ENCODE results near the gene KRT1. TPM values are rescaled to one million over a fixed set of nuclear protein-coding genes. Genes with fewer than 3 reads are reported as not detected.

KRT1 gene
- total RNA-seq, 1 donor from 2014 or later = 3.5 TPM

DNA sequence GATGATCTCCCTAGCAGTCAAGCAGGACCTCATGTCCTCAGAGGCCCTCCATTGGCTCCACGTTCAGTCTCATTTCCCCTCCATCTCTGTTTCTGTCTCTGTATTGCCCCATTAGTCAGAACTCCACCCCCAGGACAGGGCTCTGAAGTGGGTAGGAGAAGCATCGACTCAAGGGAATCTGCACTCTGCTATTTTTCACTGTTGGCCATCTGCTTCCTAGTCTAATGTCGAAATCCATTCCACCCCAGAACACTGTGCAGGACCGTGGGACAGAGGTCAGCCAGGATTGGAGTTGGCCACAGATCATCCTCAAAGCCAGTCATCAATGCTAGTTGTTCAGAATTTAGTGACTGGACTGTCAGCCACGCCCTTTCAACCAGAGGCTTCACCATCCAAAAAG lies 13.1 kb upstream of the KRT1 start:
- TF ChIP-seq, protein P1, sequence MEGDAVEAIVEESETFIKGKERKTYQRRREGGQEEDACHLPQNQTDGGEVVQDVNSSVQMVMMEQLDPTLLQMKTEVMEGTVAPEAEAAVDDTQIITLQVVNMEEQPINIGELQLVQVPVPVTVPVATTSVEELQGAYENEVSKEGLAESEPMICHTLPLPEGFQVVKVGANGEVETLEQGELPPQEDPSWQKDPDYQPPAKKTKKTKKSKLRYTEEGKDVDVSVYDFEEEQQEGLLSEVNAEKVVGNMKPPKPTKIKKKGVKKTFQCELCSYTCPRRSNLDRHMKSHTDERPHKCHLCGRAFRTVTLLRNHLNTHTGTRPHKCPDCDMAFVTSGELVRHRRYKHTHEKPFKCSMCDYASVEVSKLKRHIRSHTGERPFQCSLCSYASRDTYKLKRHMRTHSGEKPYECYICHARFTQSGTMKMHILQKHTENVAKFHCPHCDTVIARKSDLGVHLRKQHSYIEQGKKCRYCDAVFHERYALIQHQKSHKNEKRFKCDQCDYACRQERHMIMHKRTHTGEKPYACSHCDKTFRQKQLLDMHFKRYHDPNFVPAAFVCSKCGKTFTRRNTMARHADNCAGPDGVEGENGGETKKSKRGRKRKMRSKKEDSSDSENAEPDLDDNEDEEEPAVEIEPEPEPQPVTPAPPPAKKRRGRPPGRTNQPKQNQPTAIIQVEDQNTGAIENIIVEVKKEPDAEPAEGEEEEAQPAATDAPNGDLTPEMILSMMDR (IDR thresholded peaks at IDR 0.05) = no peak
- H3K4me3 ChIP-seq = no peak overlapping the region
- H3K36me3 ChIP-seq = no peaks in the 10 kb centered on the region
- intact Hi-C loops (cut with DNase I) = no loop called here
- no peaks in the 10 kb centered on the region for H3K9me3 ChIP-seq
- no peak overlapping the region for H3K27ac ChIP-seq
- ATAC-seq (no peak), DNase-seq (no peak)
- H3K27me3 ChIP-seq = peaks cover 40% of the 10 kb centered on the region
- peaks cover 8% of the 10 kb centered on the region for H3K4me1 ChIP-seq

DNA sequence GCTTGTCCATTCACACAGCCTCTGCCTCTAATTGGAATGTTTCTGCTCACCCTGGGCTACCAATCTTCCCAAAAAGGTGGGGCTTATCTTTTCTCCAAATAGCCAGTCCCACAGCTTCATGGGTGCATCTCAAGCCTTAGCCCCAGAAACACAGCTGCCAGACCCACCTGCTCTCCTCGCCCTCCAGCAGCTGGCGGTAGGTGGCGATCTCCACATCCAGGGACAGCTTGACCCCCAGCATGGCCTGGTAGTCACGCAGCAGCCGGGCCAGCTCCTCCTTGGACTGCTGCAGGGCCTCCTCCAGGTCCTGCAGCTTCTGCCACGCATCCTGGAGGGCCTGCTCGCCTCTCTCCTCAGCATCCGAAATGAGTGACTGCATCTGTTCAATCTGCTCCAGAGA lies 12.0 kb upstream of the KRT1 start:
- H3K4me3 ChIP-seq = no peak overlapping the region
- H3K9me3 ChIP-seq = no peaks in the 10 kb centered on the region
- intact Hi-C loops (cut with DNase I) = no loop called here
- TF ChIP-seq, protein P1 (IDR thresholded peaks at IDR 0.05) = no peak
- peaks cover 44% of the 10 kb centered on the region for H3K27me3 ChIP-seq
- ATAC-seq = no peak
- no peak for DNase-seq
- no peak overlapping the region for H3K27ac ChIP-seq
- H3K4me1 ChIP-seq = peaks cover 8% of the 10 kb centered on the region
- H3K36me3 ChIP-seq = no peaks in the 10 kb centered on the region

DNA sequence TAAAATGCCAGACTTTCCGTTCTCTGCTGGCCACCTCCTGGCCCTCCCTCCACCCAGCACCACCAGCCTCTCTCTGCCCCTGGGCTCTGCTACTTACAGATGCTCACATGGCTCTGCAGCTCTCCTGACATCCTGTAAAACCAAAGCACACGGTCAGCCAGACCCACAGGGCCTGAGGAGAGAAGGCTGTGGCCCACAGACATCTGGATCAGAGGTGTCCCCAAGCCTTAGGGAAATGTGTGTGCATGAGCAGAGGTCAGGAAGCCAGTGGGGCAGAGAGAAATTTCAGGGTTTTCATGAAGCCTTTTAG lies 11.6 kb upstream of the KRT1 start:
- TF ChIP-seq, protein P1 (IDR thresholded peaks at IDR 0.05) = no peak
- DNase-seq (no peak), ATAC-seq (no peak)
- Histone ChIP-seq H3K36me3 (no peaks in the 10 kb centered on the region), H3K4me1 (peaks cover 8% of the 10 kb centered on the region), H3K4me3 (no peak overlapping the region), H3K27me3 (peaks cover 45% of the 10 kb centered on the region), H3K27ac (no peak overlapping the region), H3K9me3 (no peaks in the 10 kb centered on the region)
- intact Hi-C loops (cut with DNase I) = no loop called here

DNA sequence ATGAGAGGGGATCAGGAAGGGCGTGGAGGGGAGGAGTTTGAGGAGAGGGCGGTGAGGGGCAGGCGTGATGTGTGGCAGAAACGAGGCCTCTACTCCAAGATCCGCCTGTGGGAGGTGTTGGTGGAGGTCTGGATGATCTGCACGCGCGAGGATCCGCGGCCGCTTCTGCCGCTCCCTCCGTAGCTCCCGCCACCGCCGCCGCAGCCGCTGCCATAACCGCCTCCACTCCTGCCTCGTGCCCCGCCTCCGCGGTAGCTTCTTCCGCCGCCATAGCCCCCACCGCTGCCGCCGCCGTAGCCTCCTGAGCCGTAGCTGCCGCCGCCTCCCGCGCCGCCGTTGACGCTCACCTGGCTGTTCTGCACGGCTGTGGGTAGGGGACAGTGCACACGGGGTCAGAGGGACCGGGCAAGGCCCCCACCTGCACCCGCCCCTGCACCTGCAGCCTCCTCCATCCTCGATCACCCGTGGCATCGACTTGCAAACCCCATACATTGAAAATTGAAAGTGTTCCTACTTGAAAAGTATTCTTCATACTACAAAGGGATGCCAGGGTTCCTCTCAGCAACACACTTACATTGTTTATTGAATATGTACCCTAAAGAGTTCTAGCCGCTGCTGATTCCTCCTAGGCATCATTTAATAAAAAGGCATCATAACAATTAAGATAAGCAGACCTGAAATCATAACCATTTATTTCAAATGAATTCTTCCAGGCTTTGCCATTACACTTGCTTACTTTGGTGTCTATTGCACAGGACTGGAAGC lies 11.1 kb upstream of the KRT1 start:
- H3K27ac ChIP-seq = no peak overlapping the region
- DNase-seq (no peak), ATAC-seq (peak; percentile 48)
- H3K4me3 ChIP-seq = peak overlapping the region; percentile 29
- TF ChIP-seq, protein P1 (IDR thresholded peaks at IDR 0.05) = no peak
- intact Hi-C loops (cut with DNase I) = no loop called here
- peaks cover 8% of the 10 kb centered on the region for H3K4me1 ChIP-seq
- no peaks in the 10 kb centered on the region for H3K9me3 ChIP-seq
- H3K36me3 ChIP-seq = no peaks in the 10 kb centered on the region
- peaks cover 45% of the 10 kb centered on the region for H3K27me3 ChIP-seq

DNA sequence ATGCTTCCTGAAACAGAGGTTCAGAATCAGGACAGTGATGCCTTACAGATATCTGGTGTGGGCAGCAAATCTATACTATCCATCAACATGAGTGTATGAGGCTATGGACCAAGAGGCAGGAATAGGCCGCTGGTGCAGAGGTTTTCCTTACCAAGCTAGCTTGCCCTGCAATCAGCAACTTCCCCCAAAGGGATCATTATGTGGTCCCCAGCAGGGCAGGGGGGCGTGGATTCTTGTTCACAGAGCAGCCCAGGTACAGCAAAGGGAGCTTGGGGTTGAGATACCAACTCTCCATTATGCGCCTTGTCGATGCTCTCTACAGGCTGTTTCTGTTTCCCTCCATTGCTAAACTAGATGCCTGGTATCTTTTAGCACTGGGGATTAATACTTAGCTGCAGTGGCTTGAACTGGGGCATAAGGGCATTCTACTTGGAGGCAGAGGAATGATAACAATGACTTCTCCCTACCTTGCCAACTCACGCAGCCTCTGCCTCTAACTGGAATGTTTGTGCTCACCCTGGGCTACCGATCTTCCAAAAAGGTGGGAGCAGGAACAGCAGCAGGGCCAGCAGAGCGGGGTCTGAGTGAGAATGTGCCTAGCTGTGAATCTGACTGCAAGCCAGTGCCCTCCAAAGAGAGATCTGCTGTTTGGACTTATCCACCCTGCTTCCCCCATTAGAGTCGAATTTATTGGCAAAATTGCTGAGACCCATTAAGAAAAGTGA lies 10.3 kb upstream of the KRT1 start:
- Histone ChIP-seq H3K4me1 (peaks cover 8% of the 10 kb centered on the region), H3K27me3 (peaks cover 42% of the 10 kb centered on the region), H3K27ac (no peak overlapping the region), H3K36me3 (no peaks in the 10 kb centered on the region), H3K4me3 (peak overlapping the region; percentile 29), H3K9me3 (no peaks in the 10 kb centered on the region)
- no peak for DNase-seq
- ATAC-seq = no peak
- TF ChIP-seq, protein P1 (IDR thresholded peaks at IDR 0.05) = no peak
- intact Hi-C loops (cut with DNase I) = no loop called here
